Fibroblast of peridontal ligament (primary cell): ENCODE results near the gene HDAC4.
A peak's percentile ranks its signal among the peaks of the same experiment; 100 is the strongest.

Experiments used
- DNase-seq: peaks from one replicate; pipeline ENCODE4 v3.0.0-alpha.2; 2010; ENCODE audit errors: extremely low read depth

HDAC4 gene

GRCh38 chr2:239109041-239109927 lies 291.5 kb downstream of the HDAC4 start:
- DNase-seq: no peak

GRCh38 chr2:239108459-239108858 lies 292.4 kb downstream of the HDAC4 start:
- no peak for DNase-seq

- DNase-seq: no peak
Measured at GRCh38 chr2:239107936-239108335, 292.9 kb downstream of the HDAC4 start.

GRCh38 chr2:239106966-239107365 lies 293.9 kb downstream of the HDAC4 start:
- DNase-seq: no peak

GRCh38 chr2:239106314-239106908 lies 294.4 kb downstream of the HDAC4 start:
- peak; percentile 64 for DNase-seq

- DNase-seq: no peak
Measured at GRCh38 chr2:239105234-239105633, 295.6 kb downstream of the HDAC4 start.

GRCh38 chr2:239104800-239105199 lies 296.0 kb downstream of the HDAC4 start:
- DNase-seq: no peak

- no peak for DNase-seq
Measured at GRCh38 chr2:239103125-239104098, 297.4 kb downstream of the HDAC4 start.

- DNase-seq: no peak
Measured at GRCh38 chr2:239102266-239102665, 298.6 kb downstream of the HDAC4 start.

GRCh38 chr2:239101807-239102206 lies 299.0 kb downstream of the HDAC4 start:
- DNase-seq: no peak

- DNase-seq: no peak
Measured at GRCh38 chr2:239101071-239101470, 299.7 kb downstream of the HDAC4 start.

- DNase-seq: no peak
Measured at GRCh38 chr2:239099474-239099873, 301.3 kb downstream of the HDAC4 start.

- DNase-seq: no peak
Measured at GRCh38 chr2:239098288-239098970, 302.4 kb downstream of the HDAC4 start.

- no peak for DNase-seq
Measured at GRCh38 chr2:239097428-239097696, 303.5 kb downstream of the HDAC4 start.

GRCh38 chr2:239096676-239097427 lies 304.0 kb downstream of the HDAC4 start:
- DNase-seq: no peak

- DNase-seq: no peak
Measured at GRCh38 chr2:239095460-239096081, 305.2 kb downstream of the HDAC4 start.

- no peak for DNase-seq
Measured at GRCh38 chr2:239094867-239095266, 306.0 kb downstream of the HDAC4 start.

GRCh38 chr2:239093952-239094351 lies 306.9 kb downstream of the HDAC4 start:
- DNase-seq: no peak

GRCh38 chr2:239093542-239093941 lies 307.3 kb downstream of the HDAC4 start:
- DNase-seq: no peak

GRCh38 chr2:239092571-239093294 lies 308.1 kb downstream of the HDAC4 start:
- no peak for DNase-seq
